Thyroid gland (tissue), 4 donors: ENCODE measurements around the gene BAZ2A.
A peak's percentile ranks its signal among the peaks of the same experiment; 100 is the strongest.

ENCODE experiments used
- POLR2A ChIP-seq, 2 donors: fragments of 450-650 bp; IDR thresholded peaks; one replicate each; pipeline ENCODE4 v1.6.1; 2017; ENCODE audit warnings: antibody characterized with exemption in 2 of 2, mild to moderate bottlenecking in 2 of 2, moderate library complexity in 1 of 2
- TF ChIP-seq, protein P1 (sequence below), 6 experiments: fragments of 200-600 bp in 3 of 6; fragments of 450-650 bp in 3 of 6; sonication (generic) in 3 of 6; IDR thresholded peaks; one replicate each; pipeline ENCODE4 v1.5.1; 2016 to 2019; ENCODE audit warnings: antibody characterized with exemption in 6 of 6, mild to moderate bottlenecking in 2 of 6, inconsistent platforms in 1 of 6, moderate library complexity in 1 of 6

DNA sequence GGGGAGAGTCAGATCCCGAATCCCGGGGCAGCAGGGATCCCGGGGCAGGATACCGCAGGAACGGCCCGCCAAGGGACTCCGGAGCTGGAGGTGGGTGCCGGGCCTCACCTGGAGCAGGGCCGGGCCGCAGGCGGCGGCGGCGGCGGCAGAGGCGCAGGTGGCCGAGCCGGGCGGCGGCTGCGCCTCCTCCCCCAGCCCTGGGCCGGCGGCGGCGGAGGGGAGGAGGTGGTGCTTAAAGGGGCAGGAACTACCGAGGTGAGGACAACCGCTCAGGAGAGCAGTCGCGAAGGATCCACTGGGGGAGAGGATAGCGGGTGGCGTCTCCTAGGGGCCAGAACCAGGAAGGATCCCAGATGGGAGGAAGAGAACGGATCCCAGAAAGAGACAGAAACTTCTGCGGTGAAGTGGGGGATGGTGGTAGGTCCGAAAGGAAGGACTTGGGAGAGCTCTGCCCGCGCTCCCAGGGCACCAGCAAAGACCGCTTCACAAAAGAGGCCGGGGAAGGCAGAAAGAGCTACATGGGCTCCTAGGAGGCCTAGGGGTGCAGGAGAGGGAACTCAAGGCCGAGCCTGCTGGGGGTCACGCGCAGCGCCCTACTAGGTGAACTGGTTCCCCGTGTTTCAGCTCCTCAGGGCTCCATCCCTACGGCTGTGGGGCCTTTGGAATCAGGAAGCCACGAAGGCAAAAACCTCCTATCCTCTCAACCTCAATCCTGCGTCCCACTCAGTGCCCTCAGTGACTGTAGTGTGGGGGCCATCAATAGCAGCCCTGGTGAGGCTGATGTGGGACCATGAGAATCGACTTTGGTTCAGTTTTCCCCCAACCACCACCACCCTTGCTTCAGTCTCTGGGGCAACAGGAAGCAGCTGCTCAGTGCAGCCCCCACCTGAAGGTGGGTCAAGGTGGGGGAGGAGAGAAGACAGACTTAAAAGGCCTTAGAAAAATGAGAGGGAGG is 5.0 kb upstream of the BAZ2A start:
- TF ChIP-seq, protein P1, sequence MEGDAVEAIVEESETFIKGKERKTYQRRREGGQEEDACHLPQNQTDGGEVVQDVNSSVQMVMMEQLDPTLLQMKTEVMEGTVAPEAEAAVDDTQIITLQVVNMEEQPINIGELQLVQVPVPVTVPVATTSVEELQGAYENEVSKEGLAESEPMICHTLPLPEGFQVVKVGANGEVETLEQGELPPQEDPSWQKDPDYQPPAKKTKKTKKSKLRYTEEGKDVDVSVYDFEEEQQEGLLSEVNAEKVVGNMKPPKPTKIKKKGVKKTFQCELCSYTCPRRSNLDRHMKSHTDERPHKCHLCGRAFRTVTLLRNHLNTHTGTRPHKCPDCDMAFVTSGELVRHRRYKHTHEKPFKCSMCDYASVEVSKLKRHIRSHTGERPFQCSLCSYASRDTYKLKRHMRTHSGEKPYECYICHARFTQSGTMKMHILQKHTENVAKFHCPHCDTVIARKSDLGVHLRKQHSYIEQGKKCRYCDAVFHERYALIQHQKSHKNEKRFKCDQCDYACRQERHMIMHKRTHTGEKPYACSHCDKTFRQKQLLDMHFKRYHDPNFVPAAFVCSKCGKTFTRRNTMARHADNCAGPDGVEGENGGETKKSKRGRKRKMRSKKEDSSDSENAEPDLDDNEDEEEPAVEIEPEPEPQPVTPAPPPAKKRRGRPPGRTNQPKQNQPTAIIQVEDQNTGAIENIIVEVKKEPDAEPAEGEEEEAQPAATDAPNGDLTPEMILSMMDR (IDR thresholded peaks at IDR 0.05) = peak; percentile 12 to 53 (median 40)
- peak in 1 of 2 donors; percentile 81 for TF ChIP-seq POLR2A (IDR thresholded peaks at IDR 0.05)
